GM18909 (cell line): ENCODE measurements around the gene RPS24.
"Not testable (repeated sequence)": the region's sequence is repeated elsewhere in the genome, so short reads cannot be mapped to it uniquely, and the experiment has no call there.

Experiments
- ATAC-seq: cut with Tn5 transposase; IDR thresholded peaks from one replicate; pipeline ENCODE4 v1.9.1; 2021; ENCODE audit warnings: mild to moderate bottlenecking; ENCODE audit not compliant: unreplicated experiment, poor library complexity

The RPS24 gene

DNA sequence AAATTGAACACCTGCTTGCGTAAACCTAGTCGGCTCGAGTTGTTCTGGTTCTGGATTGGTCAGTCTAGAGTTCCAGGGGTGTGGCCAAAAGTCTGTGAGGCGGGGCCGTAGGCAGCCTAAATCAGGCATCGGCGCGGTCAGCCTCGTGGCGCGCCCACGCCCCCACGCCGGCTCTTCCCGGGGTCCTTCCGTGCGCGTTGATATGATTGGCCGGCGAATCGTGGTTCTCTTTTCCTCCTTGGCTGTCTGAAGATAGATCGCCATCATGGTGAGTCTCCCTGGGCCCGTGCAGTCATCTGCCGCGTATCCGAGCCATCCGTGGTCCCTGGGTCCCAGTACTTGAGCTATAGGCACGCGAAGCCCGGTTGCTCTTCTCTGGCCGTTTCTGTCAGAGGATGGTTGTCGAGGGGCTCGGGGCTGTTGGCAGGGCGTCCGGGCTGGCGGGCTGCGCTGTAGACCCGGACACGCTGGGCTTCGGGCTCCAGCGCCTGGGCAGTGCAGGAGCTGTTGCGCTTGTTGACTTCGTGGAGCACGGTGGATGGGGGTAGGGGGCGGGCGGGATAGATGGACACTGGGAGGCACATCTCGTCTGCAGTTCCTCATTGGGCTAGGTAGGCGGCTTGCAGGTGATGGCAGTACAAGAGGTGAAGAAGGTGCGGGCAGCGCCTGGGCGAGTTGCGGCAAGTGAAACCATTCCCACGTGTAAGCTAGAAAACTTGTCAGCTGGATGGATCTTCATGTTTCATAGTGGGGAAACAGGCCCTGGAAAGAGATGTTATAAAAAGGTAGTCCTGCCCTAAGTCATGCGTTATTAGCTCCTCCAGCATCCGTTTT is at the start of gene RPS24:
Gene RPS24, plus strand, starts transcription at position 227 of the 834 bp plus-strand sequence. Its CDS starts 39 bp downstream, at position 266.
- ATAC-seq = peak; percentile 85

GRCh38 chr10:77984986-77985385 is 48.7 kb upstream of the RPS24 start:
- ATAC-seq = no peak

GRCh38 chr10:77987671-77988255 is 45.9 kb upstream of the RPS24 start:
- ATAC-seq = no peak

- ATAC-seq = no peak
These were observed 44.5 kb upstream of the RPS24 start for GRCh38 chr10:77989081-77989724.

DNA sequence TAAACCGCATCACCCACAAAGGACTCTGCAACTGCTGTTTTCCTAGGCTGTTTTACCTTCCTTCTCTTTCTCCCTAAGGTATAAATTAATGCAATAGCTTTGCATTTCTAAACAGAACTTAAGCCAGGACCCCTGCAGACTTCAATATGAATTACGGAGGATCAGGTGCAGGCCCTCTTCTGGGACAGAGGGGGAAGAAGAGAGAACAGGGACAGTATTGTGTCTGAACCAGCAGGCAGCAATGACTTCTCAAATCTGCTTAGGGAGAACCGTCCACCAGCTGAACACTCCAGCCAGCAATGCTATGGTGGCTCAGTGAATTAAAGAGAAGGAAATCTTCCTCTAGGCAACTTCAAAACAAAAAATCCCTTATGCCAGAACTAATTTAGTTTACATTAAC is 40.0 kb upstream of the RPS24 start:
- no peak for ATAC-seq

DNA sequence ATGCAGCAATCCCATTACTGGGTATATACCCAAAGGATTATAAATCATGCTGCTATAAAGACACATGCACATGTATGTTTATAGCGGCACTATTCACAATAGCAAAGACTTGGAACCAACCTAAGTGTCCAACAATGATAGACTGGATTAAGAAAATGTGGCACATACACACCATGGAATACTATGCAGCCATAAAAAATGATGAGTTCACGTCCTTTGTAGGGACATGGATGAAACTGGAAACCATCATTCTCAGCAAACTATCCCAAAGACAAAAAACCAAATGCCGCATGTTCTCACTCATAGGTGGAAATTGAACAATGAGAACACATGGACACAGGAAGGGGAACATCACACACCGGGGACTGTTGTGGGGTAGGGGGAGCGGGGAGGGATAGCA is 34.9 kb upstream of the RPS24 start:
- not testable (repeated sequence) for ATAC-seq

- no peak for ATAC-seq
These were observed 33.5 kb upstream of the RPS24 start for GRCh38 chr10:78000206-78000605.

- no peak for ATAC-seq
These were observed 32.6 kb upstream of the RPS24 start for GRCh38 chr10:78000956-78001472.

DNA sequence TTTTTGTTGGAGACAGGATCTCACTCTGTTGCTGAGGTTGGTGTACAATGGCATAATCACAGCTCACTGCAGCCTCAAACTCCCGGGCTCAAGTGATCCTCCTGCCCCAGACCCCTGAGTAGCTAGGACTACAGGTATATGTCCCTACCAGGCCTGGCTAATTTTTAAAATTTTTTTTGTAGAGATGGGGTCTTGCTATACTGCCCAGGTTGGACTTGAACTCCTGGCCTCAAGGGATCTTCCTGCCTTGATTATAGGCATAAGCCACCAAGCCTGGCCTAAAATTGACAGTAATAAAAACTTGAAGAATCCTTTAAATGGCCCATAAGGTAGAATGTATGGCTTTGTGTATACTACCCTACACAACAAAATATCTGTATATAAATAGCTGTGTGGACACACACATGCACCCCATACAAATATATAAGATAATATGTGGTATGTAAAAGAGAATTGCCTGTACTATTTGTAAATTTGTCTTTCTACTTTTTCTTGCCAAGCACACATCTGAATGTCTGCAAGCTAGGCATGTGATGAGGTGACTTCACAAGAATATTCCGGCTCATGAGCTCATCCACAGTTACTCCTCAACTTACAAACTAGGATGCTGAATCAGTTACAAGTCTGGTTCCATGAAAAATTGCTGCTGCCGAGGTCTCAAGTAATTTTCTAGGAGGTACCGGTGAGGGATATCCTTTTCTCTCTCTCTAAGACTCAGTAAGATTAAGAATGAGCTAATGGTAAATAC is 30.9 kb upstream of the RPS24 start:
- no peak for ATAC-seq

DNA sequence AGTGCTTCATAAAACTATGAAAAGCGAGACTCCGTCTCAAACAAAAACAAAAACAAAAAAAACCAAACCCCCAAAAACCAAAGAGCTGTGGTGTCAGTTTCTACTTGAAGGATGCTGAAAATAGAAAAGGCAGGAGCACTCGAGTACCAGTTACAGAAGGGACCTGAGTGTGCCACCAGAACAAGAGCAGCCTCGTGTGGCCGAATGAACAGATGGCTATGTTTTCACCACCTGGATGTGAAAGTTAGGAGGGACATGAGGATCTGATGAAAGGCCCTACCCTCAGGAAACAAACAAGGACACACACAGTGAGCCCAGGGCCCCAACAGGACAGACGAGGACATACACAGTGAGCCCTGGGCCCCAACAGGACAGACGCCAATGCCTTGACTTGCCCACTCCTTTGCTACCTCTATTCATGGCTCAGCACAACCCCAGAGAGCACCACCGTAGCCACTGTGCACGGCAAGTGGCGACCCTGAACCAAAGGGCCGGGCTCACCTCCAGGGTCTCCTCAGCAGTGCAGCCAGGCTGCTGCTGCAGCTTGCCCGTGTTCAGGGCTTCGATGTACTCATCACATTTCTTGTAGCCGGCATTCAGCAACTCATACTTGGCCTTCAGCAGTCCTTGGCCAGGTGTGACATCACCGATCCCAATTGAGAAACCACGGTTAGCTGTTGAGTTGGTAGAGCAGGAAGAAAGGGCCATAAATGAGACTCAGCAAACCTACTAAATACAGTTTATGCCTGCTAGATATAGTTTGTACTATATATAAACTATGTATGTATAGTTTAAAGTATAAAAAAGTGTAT is 29.2 kb upstream of the RPS24 start:
- no peak for ATAC-seq

- ATAC-seq = no peak
These were observed 26.5 kb upstream of the RPS24 start for GRCh38 chr10:78007172-78007571.

DNA sequence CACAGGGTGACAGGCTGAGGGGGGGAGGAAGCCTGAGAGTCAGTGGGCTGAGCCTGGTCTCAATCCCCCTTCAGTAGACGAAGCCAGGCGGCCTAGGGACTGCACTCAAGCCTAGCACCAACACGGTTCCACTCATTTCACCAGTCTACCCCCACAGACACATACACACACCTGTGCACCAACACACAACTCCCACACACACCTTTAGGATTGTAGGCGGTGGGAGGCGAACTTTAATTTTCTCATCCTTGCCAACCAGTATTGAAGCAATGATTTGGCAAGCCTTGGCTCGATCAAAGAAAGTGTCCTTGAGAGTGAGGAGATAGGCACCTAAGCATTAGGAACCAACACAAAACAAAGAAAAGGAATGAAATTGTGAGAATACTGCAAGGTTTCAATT is 24.0 kb upstream of the RPS24 start:
- no peak for ATAC-seq

- ATAC-seq = no peak
These were observed 23.4 kb upstream of the RPS24 start for GRCh38 chr10:78010278-78010677.

DNA sequence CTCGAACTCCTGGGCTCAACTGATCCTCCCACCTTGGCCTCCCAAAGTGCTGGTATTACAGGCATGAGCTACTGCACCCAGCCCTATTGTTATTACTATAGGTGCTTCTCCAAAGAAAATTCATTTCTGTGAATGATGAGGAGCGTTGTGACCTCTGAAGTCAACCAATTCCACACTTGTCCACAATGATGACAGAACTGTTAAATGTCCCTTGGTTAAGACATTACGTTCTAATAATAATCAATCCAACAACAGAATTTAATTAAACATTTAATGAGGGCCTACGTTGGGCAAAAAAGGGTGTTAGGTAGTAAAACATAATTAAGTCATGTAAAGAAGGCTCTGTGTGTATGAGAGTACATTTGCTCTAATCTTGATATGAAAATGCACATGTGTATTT is 22.6 kb upstream of the RPS24 start:
- ATAC-seq = no peak

- ATAC-seq = no peak
These were observed 20.1 kb upstream of the RPS24 start for GRCh38 chr10:78013564-78013963.

- no peak for ATAC-seq
These were observed 18.1 kb upstream of the RPS24 start for GRCh38 chr10:78015546-78015945.

DNA sequence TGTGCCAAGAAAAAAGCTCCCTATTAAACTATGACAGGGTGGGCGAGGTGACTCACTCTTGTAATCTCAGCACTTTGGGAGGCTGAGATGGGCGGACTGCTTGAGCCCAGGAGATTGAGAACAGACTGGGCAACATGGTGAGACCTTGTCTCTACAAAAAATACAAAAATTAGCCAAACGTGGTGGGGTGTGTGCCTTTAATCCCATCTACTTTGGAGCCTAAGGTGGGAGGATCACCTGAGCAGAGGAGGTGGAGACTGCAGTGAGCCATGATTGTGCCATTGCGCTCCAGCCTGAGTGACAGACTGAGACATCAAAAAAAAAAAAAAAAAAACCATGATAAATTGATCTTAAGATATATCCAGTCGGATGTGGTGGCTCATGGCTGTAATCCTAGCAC is 15.8 kb upstream of the RPS24 start:
- no peak for ATAC-seq

- ATAC-seq = no peak
These were observed 14.4 kb upstream of the RPS24 start for GRCh38 chr10:78019264-78019663.

GRCh38 chr10:78021201-78021600 is 12.5 kb upstream of the RPS24 start:
- ATAC-seq = no peak

GRCh38 chr10:78023741-78024140 is 9.9 kb upstream of the RPS24 start:
- ATAC-seq = no peak
